ENCODE results near the gene ZBTB42.

ZBTB42 gene

DNA sequence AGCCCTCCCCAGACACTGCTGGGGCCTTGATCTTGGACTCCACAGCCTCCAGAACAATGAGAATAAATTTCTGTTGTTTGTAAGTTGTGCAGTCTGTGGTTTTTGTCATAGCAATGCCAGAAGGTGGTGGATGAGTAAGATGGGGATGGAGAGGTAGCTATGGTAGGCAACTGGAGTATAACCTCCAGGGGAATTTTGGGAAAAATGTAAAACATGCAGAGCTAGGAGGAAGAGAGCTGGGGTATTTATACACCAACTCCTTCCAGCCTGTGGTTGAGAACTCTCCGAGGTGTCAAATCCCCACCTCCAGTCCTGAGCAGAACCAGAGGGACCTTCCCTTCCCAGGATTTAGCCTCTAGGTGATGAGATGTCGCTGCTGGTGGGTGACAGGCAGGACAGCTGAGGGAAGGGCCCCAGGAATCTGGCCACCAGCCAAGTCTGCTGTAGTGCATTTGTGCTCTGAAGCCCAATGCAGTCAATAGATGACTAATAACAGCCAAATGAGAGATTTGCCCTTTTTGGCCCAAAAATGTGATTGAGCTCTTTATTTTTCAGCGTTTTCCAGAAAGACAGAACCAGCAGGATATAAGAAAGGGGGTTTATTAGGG, 45.0 kb downstream of the ZBTB42 start:
- DNase-seq, result no peak

- no peak for DNase-seq
Observed at GRCh38 chr14:104852280-104852663, 51.4 kb downstream of the ZBTB42 start.
